ENCODE measurements around the gene GPR12. TPM values are rescaled to one million over a fixed set of nuclear protein-coding genes. Genes with fewer than 3 reads are reported as not detected.

Gene GPR12
- not detected in 2 replicates for total RNA-seq

GRCh38 chr13:26759907-26760831 is at the start of gene GPR12:
GPR12 (minus strand) TSS chr13:26760786; CDS start chr13:26759827, 959 bp downstream.

Other genes starting within 250 kb of the GPR12 start
- 5.2 and 28.9 TPM in 2 replicates for gene WASF3, start 203.1 kb downstream of the GPR12 start, total RNA-seq

All from bladder microvascular endothelial cell (primary cell).